Measurements from ENCODE around the gene SENP1. TPM values are rescaled to one million over a fixed set of nuclear protein-coding genes. Genes with fewer than 3 reads are reported as not detected.
"Not testable (repeated sequence)": the region's sequence is repeated elsewhere in the genome, so short reads cannot be mapped to it uniquely, and the experiment has no call there.

The SENP1 gene
- total RNA-seq, result 39.1 TPM

DNA sequence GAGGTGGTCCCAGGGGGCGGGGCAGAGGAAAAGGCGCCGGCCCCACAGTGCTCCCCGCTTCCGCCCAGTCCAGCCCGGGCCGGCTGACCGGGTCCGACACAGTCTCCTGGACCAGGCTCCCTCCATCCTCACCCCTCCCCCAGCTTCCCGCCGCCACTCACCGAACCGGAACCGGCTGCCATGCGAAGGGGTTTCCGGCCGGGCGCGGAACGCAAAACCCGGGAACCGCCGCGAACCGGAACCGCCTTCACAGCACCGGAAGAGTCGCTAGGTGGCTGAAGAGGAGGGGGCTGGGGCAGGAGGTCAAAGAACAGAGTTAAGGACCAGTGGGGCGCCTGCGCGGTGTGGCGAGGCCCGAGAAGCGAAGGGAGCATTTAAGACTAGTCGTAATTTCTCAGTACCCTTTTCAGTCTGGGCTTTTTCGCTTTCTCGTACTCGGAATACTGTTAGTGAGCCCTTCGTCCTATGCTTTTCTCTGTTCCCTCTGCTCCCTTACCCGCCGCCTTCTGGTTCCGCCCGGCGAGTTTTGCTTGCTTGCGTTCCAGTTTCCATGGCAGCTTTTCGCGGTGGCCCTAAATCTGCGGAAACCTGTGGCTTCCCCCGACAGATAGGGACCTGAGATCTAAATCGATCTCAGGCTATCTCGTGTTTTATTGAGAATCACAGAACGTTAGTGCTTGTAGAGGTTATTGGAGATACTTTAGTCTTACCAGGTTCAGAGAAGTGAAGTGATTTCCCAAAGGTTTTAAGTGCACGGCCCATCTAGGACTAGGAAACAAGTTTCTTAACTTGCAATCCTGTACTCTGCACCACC, at the start of gene SENP1:
Gene SENP1 (minus strand): TSS at position 213 of the 814 bp plus-strand sequence. CDS start 4,607 bp downstream, outside the sequence.
- peak; percentile 82 to 84 for DNase-seq (ENCODE audit: low spot score in 2 of 2)
- no peak for FAIRE-seq

DNA sequence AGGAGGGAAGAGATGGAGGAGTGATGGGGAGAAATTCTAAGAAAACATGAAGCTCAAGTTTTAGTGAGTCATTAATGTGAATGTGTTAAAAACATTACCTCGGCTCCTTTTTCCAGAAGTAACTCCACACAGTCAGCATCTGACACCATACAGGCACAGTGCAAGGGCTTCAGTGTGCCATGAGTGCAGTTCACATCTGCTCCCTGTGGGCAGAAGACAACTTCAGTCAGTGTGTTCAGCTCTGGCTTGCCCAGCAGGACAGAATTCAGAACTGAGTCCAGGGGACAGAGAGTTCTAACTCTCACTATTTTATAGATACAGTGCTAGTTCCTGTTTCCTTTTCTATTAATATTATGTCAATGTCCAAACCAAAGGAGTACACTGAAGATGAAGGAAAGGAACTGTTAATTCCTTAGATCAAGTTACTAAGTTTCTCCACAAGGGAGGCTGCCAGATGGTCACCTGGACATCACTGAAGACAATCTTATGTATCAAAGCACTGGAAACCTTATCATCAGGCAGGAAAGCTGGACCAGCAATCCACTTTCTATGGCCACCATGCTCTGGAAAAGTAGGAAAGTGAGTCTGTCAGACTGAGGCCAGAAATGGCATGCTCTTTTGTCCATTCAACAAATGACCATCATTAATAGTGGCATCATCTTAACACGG, 45.4 kb upstream of the SENP1 start:
- FAIRE-seq, result no peak
- DNase-seq (ENCODE audit: low spot score in 2 of 2), result no peak

DNA sequence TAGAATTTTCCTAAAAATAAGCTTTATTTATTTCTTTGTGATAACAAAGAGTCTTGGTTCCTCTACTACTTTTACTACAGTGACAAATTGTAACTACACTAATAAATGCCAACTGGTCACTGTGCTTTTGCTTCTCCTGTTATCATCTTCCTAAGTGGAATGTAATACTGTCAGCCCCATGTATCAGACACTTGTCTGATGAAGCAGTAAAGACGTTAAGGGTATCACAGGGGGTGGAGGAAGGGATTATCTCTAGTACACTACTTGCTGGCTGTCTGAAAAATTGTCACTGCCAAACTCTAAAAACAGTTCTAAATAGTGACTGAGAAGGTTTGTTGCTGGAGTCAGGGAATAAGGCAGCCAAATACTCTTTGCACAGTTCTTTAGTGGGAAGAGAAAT, 40.1 kb upstream of the SENP1 start:
- no peak for FAIRE-seq
- DNase-seq (ENCODE audit: low spot score in 2 of 2), result no peak

DNA sequence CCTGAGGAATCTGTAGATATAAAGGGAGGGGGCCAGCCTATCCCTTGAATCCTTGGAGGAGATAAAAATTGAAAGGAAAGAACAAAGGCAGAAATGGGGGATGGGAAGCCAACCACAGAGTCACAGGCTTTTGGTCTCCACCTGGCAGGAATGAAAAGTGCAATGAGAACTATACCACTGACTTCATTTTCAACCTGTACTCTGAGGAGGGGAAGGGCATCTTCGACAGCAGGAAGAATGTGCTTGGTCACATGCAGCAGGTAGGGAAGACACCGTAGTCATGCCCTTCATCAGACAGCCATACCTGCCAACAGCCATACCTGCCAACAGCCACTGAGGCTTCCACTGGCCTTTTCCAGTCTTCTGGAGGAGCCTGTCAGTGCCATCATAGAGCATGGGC, 38.0 kb upstream of the SENP1 start:
- DNase-seq (ENCODE audit: low spot score in 2 of 2), result no peak
- FAIRE-seq, result no peak

DNA sequence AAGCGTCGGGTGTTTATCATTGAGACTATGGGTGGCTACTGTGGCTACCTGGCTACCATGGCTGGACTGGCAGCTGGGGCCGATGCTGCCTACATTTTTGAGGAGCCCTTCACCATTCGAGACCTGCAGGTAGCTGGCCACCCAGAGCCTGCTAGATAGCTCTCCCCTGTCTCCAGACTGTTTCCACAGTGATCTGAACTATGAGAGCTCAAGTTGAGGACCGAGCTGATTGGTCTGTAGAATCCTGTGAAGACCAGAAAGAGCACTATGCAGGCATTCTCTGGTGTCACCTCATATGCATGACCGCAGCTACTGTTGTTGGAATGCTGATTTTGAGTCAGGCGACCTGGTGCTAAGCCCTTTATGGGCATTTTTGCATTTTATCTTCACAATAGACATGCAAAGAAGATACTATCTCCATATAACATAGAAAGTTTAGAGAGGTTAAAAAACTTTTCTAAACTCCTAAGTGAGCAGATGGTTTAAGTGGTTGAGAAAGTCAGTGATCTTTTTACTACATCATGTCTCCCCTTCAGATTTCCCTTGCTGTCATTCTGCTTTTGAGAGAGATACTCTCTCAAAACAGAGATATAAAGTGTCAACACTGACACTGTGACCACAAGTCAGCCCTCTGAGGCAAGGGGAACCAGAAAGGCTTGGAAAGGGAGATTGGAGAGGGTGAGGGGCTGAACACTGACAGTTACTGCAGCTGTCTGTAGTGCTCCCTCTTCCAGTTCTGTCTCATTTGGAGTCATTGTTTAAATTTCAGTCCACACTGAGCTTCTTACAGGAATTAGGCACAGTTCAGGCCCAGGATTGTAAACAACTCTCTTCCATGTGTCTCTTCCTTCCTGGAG, 37.2 kb upstream of the SENP1 start:
- no peak for FAIRE-seq
- no peak for DNase-seq (ENCODE audit: low spot score in 2 of 2)

DNA sequence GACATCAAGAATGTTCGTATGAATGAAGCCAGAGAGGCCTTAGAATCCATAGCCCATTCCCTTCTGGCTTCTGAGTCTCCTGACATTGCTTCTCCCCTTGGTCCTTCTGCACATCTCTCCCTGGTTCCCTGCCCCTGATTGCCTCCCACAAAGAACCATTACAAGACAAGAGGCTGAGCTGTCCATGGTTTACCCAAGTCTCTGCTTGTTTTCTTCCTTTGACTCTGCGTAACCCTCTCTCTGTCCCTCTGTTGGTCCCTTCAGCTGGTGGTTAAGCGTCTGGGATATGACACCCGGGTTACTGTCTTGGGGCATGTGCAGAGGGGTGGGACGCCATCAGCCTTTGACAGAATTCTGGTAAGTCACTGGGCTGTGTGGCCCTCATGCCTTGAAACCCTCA, 29.1 kb upstream of the SENP1 start:
- FAIRE-seq, result no peak
- DNase-seq (ENCODE audit: low spot score in 2 of 2), result no peak

DNA sequence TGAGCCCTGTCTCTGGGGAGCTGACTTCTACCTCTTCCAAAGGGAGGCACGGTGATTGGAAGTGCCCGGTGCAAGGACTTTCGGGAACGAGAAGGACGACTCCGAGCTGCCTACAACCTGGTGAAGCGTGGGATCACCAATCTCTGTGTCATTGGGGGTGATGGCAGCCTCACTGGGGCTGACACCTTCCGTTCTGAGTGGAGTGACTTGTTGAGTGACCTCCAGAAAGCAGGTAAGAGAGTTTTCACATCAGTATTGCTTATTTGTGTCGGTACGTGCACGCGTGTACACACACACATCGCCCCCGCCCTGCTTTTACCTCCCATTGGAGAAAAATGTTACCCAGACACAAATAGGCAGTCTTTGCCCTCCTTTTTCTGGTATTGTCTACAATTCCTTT, 26.9 kb upstream of the SENP1 start:
- no peak for FAIRE-seq
- DNase-seq (ENCODE audit: low spot score in 2 of 2), result no peak

DNA sequence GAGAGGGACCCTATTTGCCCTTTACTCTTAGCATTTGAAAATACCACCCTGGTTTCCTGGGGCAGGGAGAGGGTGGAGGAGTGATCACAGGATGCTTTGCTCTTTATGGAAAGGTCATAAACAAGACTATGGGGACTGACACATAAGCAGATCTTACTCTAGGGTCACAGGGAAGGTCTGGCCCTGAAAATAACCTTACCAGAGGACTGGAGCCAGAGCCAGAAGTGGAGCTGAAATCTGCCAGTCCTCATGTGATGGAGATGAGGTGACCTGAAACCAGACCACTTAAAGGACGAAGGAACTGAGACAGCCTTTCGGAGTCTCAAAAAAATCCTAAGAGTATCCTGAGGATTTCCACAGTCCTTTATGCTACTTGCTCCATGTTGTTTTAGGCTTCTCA, 25.6 kb upstream of the SENP1 start:
- no peak for DNase-seq (ENCODE audit: low spot score in 2 of 2)
- no peak for FAIRE-seq

DNA sequence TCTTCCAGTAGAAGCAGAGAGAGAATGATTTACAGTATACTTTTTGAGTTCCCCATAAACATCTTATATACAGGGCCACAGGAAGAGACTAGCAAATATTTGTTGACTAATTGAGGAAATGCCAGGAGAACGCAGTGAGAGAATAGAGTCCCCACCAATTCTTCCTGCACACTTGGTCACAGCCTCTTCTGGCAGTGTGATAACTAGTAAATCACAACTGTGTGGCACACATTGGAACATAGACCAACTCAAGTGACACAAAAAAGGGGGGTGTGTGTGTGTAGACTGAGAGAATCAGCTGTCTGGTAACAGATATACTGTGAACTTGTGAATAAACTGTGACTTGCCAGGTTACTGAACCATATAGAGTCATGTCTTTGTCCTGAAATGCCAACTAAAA, 23.5 kb upstream of the SENP1 start:
- FAIRE-seq (no peak), DNase-seq (ENCODE audit: low spot score in 2 of 2) (no peak)

DNA sequence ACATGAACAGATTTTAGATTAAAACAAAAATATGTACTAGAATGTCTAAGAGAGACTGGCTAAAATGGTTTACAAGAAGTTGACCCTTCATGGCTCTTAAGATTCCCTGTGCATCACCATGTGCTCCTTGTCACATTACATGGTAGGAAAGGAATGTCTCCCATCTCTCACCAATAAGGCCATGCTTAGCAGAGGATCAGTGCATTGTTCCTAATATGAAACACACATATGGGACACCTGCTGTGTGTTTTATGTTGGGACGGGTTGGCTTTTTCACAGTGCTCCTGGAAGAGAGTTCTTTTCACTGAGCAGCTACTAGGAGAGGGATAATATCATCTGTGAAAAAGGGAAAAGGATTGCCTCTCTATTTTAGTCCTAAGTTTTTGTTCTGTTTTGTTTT, 22.9 kb upstream of the SENP1 start:
- no peak for FAIRE-seq

DNA sequence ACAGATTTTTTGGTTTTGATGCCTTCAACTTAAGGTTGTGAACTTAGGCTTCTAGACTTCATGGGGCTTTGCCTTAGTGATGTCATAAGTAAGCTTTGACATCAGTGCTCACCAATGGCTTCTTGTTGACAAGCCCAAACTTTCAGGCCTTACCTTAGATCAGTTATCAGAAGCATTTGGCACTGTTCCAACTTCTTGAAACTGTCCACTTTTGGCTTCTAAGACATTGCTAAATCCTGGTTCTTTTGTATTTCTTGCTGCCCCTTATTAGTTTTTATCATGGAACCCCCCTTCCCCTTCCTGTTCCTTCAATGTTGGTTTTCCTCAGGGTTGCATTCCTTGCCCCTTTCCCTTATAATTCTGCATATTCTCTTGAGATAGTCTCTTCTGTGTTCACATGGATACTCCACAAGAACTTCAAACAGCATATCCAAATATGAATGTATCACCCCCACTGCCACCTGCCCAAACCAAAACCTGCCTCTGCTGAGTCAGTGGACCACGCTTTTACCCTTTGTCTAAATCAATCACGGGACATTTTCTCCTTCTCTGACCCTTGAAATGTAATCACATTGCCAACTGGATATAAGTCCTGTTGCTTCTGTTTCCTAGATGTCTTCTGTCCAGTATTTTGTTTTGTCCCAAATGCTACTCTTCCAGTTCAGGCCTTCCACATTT, 21.2 kb upstream of the SENP1 start:
- no peak for DNase-seq (ENCODE audit: low spot score in 2 of 2)
- no peak for FAIRE-seq

More for the DNA sequence above, 22.9 kb upstream of the SENP1 start:
- no peak for DNase-seq (ENCODE audit: low spot score in 2 of 2)

DNA sequence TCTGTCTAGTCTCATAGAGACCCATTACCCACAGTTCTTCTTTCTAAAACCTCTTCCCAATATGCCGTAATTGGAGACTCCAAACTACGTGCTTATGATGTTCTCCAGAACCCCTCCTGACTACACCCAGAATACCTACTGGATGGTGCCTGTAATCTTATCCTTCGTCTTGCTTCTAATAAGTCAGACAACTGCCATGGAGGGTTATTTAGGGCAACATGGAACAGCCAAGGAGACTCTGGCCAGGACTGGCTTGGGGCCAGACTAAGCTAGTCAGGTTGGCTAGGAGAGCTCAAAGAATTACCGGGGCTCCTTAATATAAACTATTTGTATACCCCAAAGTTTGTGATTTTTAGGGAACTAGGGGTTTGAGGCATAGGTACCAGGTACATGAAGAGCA, 20.1 kb upstream of the SENP1 start:
- FAIRE-seq (no peak), DNase-seq (ENCODE audit: low spot score in 2 of 2) (no peak)

DNA sequence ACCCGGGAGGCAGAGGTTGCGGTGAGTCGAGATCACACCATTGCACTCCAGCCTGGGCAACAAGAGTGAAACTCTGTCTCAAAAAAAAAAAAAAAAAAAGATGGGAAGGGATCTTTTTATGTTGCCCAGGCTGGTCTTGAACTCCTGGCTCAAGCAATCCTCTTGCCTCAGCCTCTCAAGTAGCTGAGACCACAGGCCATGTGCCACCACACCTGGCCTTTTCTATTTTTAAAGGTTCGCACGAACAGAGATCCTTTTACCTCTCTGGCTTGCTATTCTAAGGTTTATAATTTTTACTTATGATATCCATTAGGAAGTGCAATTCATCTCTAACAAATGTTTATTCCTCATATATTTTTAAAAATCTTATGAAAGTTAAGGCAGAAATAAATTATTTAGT, 19.7 kb upstream of the SENP1 start:
- not testable (repeated sequence) for FAIRE-seq; DNase-seq (ENCODE audit: low spot score in 2 of 2)

DNA sequence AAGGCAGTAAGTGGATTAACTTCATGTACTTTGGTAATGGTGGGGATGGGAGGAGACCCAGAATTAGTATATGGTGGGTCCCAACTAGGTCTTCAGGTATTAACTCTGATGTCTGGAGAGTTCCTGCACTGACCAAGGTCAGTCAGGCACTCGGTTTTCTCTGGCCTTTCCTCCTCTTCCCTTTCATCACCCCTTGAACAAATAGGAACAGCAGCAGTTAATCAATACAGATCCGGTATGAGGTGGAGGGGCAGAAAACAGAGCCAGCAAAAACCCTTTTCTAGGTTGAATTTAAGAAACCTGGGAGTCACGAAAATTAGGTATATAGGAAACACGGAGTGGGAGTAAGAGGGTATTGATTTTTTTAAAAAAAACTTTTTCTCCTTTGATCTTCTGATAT, 17.3 kb upstream of the SENP1 start:
- DNase-seq (ENCODE audit: low spot score in 2 of 2) (no peak), FAIRE-seq (no peak)

DNA sequence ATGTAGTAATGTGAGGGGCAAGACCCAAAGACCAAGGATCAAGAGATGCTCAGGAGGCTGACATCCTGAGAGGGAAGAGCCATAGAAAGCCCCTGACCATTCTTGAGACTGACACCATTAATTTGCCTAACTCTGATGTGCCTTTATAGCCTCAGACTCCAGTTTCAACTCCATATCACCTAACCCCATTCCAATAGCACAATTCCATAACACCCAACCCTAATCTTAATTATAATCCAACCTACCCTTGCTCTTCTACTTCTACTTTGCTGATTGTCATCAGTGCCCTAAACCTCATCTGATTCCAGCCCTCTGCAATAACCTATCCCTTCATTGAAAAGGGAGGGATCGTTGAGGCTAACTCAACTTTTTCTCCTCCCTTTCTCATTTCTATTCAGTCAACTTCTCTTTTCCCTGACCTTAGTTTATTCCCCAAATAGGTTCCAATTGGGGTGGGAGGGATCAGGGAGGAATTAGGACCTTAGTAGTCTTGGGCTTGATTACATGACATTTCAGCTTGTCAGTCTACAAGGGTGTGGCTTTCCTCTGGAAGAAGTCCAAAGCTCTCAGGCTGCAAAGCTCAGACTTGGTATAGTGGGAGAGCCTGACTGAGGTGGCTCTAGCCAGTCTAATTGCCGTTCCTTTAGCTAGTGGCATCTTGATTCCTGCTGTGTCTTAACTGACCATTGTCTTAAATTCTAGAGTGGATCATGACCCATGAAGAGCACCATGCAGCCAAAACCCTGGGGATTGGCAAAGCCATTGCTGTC, 16.4 kb upstream of the SENP1 start:
- DNase-seq (ENCODE audit: low spot score in 2 of 2), result no peak
- no peak for FAIRE-seq

DNA sequence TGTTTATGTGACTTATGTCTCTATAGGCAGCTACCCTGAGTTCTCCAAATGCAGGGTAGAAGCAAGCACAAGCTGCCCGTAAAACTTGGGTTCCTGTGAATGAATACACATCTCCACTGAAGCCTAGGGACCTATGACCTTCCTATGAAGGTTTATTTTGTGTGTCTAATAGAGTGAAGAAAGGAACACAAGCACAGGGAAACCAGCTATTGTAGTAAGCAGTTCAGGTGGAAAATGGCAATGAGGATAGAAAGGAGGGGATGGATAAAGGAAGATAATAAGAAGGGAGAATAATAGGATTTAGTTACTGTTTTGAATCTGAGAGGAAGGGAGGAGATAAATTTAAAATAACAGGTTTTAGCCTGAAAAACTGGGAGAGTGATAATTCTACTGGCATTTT, 15.6 kb upstream of the SENP1 start:
- DNase-seq (ENCODE audit: low spot score in 2 of 2) (no peak), FAIRE-seq (no peak)

DNA sequence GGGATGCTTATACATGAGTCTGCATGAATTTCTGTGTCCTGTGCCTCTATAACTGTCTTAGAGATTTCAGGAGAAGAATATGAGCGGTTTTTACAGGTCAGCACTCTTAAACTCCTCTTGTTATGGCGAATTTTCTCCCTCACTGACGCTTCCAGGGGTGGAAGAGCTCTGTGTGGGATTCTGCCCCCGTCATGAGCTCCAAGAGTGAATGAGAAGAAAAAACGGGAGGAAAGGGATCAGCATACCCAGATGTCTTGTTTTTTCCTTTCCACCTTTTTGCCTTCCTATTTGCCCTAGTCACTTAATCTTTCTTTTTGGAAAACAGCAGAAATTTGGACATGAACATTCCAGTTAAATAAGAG, 13.9 kb upstream of the SENP1 start:
- DNase-seq (ENCODE audit: low spot score in 2 of 2) (peak in 1 of 2 donors; percentile 19), FAIRE-seq (no peak)

DNA sequence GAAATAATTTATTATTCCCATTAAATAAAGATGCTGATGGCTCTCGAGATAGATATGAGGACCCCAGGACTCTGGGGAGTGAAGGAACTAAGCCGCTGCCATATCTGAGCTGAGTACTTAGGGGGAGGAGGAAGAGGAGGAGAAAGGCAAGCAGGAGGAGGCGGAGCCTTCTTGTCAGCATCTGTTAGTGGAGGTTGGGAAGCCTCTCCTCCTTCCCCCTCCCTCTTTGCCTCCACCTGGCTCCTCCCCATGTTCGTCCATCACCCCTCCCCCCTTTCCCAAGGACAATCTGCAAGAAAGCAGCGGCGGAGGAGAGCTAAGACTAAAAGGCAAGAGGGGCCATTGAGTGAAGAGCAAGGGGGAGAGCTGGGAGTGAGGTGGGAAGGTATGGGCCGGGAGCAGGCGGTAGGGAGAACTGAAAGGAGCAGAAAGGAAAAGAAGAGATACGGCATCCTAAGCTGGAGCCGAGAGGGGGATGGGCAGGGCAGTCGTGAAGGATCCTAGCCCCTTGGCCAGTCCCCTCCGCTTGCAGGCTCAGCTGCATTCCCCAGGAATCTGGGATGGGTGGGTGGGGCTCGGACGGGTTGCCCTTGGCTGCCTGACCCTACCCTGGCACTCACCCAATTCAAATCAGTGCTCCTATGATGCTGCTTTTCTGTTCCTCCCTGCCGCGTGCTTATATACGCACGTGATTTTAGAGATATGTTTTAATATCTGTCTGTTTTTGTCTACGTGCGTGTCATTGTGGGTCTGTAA, 13.4 kb upstream of the SENP1 start, which contains the start of gene PFKM:
Gene PFKM (plus strand): TSS at position 287 of the 756 bp plus-strand sequence. CDS start 3,411 bp downstream, outside the sequence.
- FAIRE-seq, result no peak
- DNase-seq (ENCODE audit: low spot score in 2 of 2), result peak; percentile 39 to 80

DNA sequence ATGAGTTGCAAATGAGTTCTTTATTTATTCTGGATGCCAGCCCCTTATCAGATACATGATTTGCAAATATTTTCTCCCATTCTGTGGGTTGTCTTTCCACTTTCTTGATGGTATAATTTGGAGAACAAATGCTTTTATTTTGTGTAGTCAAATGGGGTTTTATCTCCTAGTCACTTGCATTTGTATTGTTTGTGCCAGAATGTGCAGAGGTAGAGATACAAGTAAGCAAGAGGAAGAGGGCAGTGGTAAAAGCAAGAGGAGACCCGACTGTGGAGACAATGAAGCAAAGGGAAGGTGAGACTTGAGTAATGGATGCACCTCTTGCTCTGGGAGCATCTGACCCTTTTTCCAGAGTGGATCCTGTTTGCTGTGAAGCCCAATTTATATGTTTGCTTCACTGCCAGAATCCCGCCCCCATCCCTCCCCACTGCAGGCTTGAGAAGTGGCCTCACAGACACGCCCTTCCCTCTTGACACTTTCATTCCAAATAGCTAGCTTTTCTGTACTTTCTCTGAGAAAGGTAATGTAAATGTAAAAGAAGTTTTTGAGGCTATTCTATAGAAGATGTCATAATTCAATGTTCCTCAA, 12.5 kb upstream of the SENP1 start:
- FAIRE-seq (no peak), DNase-seq (ENCODE audit: low spot score in 2 of 2) (no peak)

Measured in frontal cortex (tissue), 4 donors.